Loucy (cell line): Measurements from ENCODE around the gene VAV2.

ENCODE experiments used
- H2AFZ ChIP-seq: fragments of 200-600 bp; sonication (generic); 2 replicates; pipeline ENCODE4 v1.6.0; 2016; ENCODE audit warnings: antibody characterized with exemption, mild to moderate bottlenecking, low read length, moderate library complexity
- H3F3A ChIP-seq: fragments of 200-600 bp; 2 replicates; pipeline ENCODE4 v1.6.0; 2016; ENCODE audit warnings: antibody characterized with exemption, low read depth, mild to moderate bottlenecking
- H3K27me3 ChIP-seq: fragments of 200-600 bp; sonication (generic); 2 replicates; pipeline ENCODE4 v1.6.1; 2014; ENCODE audit warnings: low read length, mild to moderate bottlenecking; ENCODE audit not compliant: insufficient read depth, poor library complexity, severe bottlenecking
- H3K36me3 ChIP-seq: fragments of 200-600 bp; sonication (generic); 2 replicates; pipeline ENCODE4 v1.6.1; 2016; ENCODE audit warnings: low read length; ENCODE audit not compliant: insufficient read depth
- H3K4me1 ChIP-seq: fragments of 200-600 bp; sonication (generic); 2 replicates; pipeline ENCODE4 v1.5.1; 2014; ENCODE audit warnings: low read length, mild to moderate bottlenecking; ENCODE audit not compliant: insufficient read depth, poor library complexity, severe bottlenecking
- H3K4me2 ChIP-seq: fragments of 200-600 bp; sonication (generic); 2 replicates; pipeline ENCODE4 v1.6.0; 2014; ENCODE audit warnings: antibody characterized with exemption, low read length, low read depth, mild to moderate bottlenecking; ENCODE audit not compliant: poor library complexity, severe bottlenecking
- H3K4me3 ChIP-seq: fragments of 200-600 bp; sonication (generic); 2 replicates; pipeline ENCODE4 v1.5.1; 2014; ENCODE audit warnings: low read length, mild to moderate bottlenecking, mixed read lengths; ENCODE audit not compliant: poor library complexity, severe bottlenecking
- H3K79me2 ChIP-seq: fragments of 200-600 bp; sonication (generic); 2 replicates; pipeline ENCODE4 v1.6.1; 2014; ENCODE audit warnings: low read length; ENCODE audit not compliant: insufficient read depth
- H3K9ac ChIP-seq: fragments of 200-600 bp; sonication (generic); 2 replicates; pipeline ENCODE4 v1.6.0; 2014; ENCODE audit warnings: mild to moderate bottlenecking, low read depth, low read length, moderate library complexity; ENCODE audit not compliant: poor library complexity, severe bottlenecking
- H3K9me2 ChIP-seq: fragments of 200-600 bp; sonication (generic); replicated peaks from 2 replicates; pipeline ENCODE4 v1.6.1; 2016; ENCODE audit warnings: low read depth, low read length, mixed read lengths
- H3K9me3 ChIP-seq: fragments of 200-600 bp; sonication (generic); 2 replicates; pipeline ENCODE4 v1.6.1; 2014; ENCODE audit warnings: mild to moderate bottlenecking, antibody characterized with exemption, low read length, low read depth; ENCODE audit not compliant: insufficient read depth
- H4K20me1 ChIP-seq: fragments of 200-600 bp; sonication (generic); 2 replicates; pipeline ENCODE4 v1.6.0; 2014; ENCODE audit warnings: antibody characterized with exemption, low read length, mild to moderate bottlenecking; ENCODE audit not compliant: insufficient read depth, poor library complexity, severe bottlenecking
- CTCF ChIP-seq: fragments of 200-600 bp; sonication (generic); conservative IDR thresholded peaks from 2 replicates; pipeline ENCODE4 v1.5.1; 2014; ENCODE audit warnings: mild to moderate bottlenecking, antibody characterized with exemption, low read length
- EZH2phosphoT487 ChIP-seq: fragments of 200-600 bp; IDR thresholded peaks from 2 replicates; pipeline ENCODE4 v1.6.1; 2018; ENCODE audit warnings: antibody characterized with exemption, mild to moderate bottlenecking, moderate library complexity, borderline replicate concordance

Gene VAV2

GRCh38 chr9:133799716-133800115 is 192.4 kb downstream of the VAV2 start:
- TF ChIP-seq CTCF (no peak), EZH2phosphoT487 (no peak)
- H3K4me3 ChIP-seq = no peak overlapping the region
- no peak overlapping the region for H2AFZ ChIP-seq

GRCh38 chr9:133799106-133799505 is 193.0 kb downstream of the VAV2 start:
- H3K27me3 ChIP-seq = no peaks in the 10 kb centered on the region
- H3K9me2 ChIP-seq = no peaks in the 10 kb centered on the region
- H3K9ac ChIP-seq = no peak overlapping the region
- H2AFZ ChIP-seq = no peak overlapping the region
- H4K20me1 ChIP-seq = no peaks in the 10 kb centered on the region
- TF ChIP-seq CTCF (no peak), EZH2phosphoT487 (no peak)
- no peaks in the 10 kb centered on the region for H3K9me3 ChIP-seq
- H3F3A ChIP-seq = no peaks in the 10 kb centered on the region
- no peak overlapping the region for H3K4me2 ChIP-seq
- H3K79me2 ChIP-seq = no peaks in the 10 kb centered on the region
- no peak overlapping the region for H3K4me3 ChIP-seq
- no peaks in the 10 kb centered on the region for H3K4me1 ChIP-seq
- H3K36me3 ChIP-seq = peaks cover 4% of the 10 kb centered on the region; the same call in 1 of the 2 replicates

More at GRCh38 chr9:133799716-133800115, 192.4 kb downstream of the VAV2 start:
- Histone ChIP-seq H3F3A (no peaks in the 10 kb centered on the region), H3K9ac (no peak overlapping the region), H3K36me3 (peaks cover 4% of the 10 kb centered on the region; the same call in 1 of the 2 replicates), H4K20me1 (no peaks in the 10 kb centered on the region), H3K27me3 (no peaks in the 10 kb centered on the region), H3K9me2 (no peaks in the 10 kb centered on the region), H3K79me2 (no peaks in the 10 kb centered on the region), H3K4me2 (no peak overlapping the region), H3K4me1 (no peaks in the 10 kb centered on the region), H3K9me3 (no peaks in the 10 kb centered on the region)

- Histone ChIP-seq H3K79me2 (no peaks in the 10 kb centered on the region), H3K4me3 (no peak overlapping the region), H3K9ac (no peak overlapping the region), H3K9me2 (no peaks in the 10 kb centered on the region), H3K36me3 (peaks cover 4% of the 10 kb centered on the region; the same call in 1 of the 2 replicates), H2AFZ (no peak overlapping the region), H3K4me1 (no peaks in the 10 kb centered on the region), H4K20me1 (no peaks in the 10 kb centered on the region), H3K9me3 (no peaks in the 10 kb centered on the region), H3K27me3 (no peaks in the 10 kb centered on the region), H3F3A (no peaks in the 10 kb centered on the region), H3K4me2 (no peak overlapping the region)
- TF ChIP-seq EZH2phosphoT487 (no peak), CTCF (no peak)
Measured at GRCh38 chr9:133798160-133798559, 194.0 kb downstream of the VAV2 start.
